Measurements from ENCODE around the gene NCDN.
"Not testable (repeated sequence)": the region's sequence is repeated elsewhere in the genome, so short reads cannot be mapped to it uniquely, and the experiment has no call there.

DNA sequence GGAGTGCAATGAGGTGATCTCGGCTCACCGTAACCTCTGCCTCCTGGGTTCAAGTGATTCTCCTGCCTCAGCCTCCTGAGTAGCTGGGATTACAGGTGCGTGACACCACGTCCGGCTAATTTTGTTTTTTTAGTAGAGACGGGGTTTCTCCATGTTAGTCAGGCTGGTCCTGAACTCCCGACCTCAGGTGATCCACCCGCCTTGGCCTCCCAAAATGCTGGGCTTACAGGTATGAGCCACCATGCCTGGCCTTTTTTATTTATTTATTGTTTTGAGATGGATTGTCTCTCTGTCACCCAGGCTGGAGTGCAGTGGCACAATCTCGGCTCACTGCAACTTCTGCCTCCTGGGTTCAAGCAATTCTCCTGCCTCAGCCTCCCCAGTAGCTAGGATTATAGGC lies 24.0 kb downstream of the NCDN start:
- TF ChIP-seq EP300, CTCF, POLR2A, POLR2AphosphoS5 (IDR thresholded peaks at IDR 0.05): not testable (repeated sequence)

Measured in gastroesophageal sphincter (tissue), 3 donors.